AG08396 (cell line): ENCODE data around the gene KIF22.
"Not testable (repeated sequence)": the region's sequence is repeated elsewhere in the genome, so short reads cannot be mapped to it uniquely, and the experiment has no call there.

Source experiments
- DNase-seq: peaks from one replicate; pipeline ENCODE4 v3.0.0; 2012; ENCODE audit warnings: low spot score, mixed read lengths

KIF22 gene

GRCh38 chr16:29790183-29790948, at the start of gene KIF22:
Gene KIF22, plus strand, starts transcription at chr16:29790751. Its CDS starts 9 bp downstream, at chr16:29790760.
- peak; percentile 99 for DNase-seq

- DNase-seq: no peak
Observed at GRCh38 chr16:29742683-29743275, 47.8 kb upstream of the KIF22 start.

GRCh38 chr16:29743475-29743826, 47.1 kb upstream of the KIF22 start:
- DNase-seq: no peak

- DNase-seq: no peak
Observed at GRCh38 chr16:29743827-29744531, 46.6 kb upstream of the KIF22 start.

GRCh38 chr16:29744541-29745101, 45.9 kb upstream of the KIF22 start:
- DNase-seq: no peak

- no peak for DNase-seq
Observed at GRCh38 chr16:29745121-29745852, 45.3 kb upstream of the KIF22 start.

GRCh38 chr16:29745853-29746345, 44.7 kb upstream of the KIF22 start, which contains the start of gene C16orf54:
Gene C16orf54, minus strand, starts transcription at chr16:29745990. Its CDS starts 1,039 bp downstream, at chr16:29744951.
- DNase-seq: no peak

- not testable (repeated sequence) for DNase-seq
Observed at GRCh38 chr16:29746518-29746917, 44.0 kb upstream of the KIF22 start.

GRCh38 chr16:29747947-29748759, 42.4 kb upstream of the KIF22 start:
- no peak for DNase-seq

- not testable (repeated sequence) for DNase-seq
Observed at GRCh38 chr16:29748760-29749149, 41.8 kb upstream of the KIF22 start.

GRCh38 chr16:29753516-29753915, 37.0 kb upstream of the KIF22 start:
- DNase-seq: no peak

- DNase-seq: no peak
Observed at GRCh38 chr16:29756654-29757053, 33.9 kb upstream of the KIF22 start.

GRCh38 chr16:29757086-29757485, 33.5 kb upstream of the KIF22 start:
- not testable (repeated sequence) for DNase-seq

- peak; percentile 29 for DNase-seq
Observed at GRCh38 chr16:29757950-29758466, 32.5 kb upstream of the KIF22 start.

- DNase-seq: no peak
Observed at GRCh38 chr16:29760567-29761279, 29.8 kb upstream of the KIF22 start.

GRCh38 chr16:29761280-29761651, 29.3 kb upstream of the KIF22 start:
- DNase-seq: not testable (repeated sequence)

GRCh38 chr16:29761882-29762281, 28.7 kb upstream of the KIF22 start:
- no peak for DNase-seq

- DNase-seq: no peak
Observed at GRCh38 chr16:29763326-29763725, 27.2 kb upstream of the KIF22 start.

GRCh38 chr16:29765167-29766032, 25.2 kb upstream of the KIF22 start:
- DNase-seq: no peak
